Smooth muscle cell (in vitro differentiated cells): ENCODE measurements around the gene MGAT5. TPM values are rescaled to one million over a fixed set of nuclear protein-coding genes. Genes with fewer than 3 reads are reported as not detected.

Source experiments
- DNase-seq: peaks from one replicate; lab custom pipeline; 2025; ENCODE audit not compliant: unreplicated experiment; lab: John Stamatoyannopoulos, UW
- H2AFZ ChIP-seq: fragments of 200-600 bp; sonication (generic); 2 replicates; pipeline ENCODE4 v1.6.0; 2016; ENCODE audit warnings: antibody characterized with exemption, low read depth, mild to moderate bottlenecking
- H3F3A ChIP-seq: fragments of 200-600 bp; sonication (generic); 2 replicates; pipeline ENCODE4 v1.6.0; 2017; ENCODE audit warnings: antibody characterized with exemption, low read depth
- H3K27ac ChIP-seq: fragments of 200-600 bp; sonication (generic); 2 replicates; pipeline ENCODE4 v1.5.1; 2016; ENCODE audit warnings: low read depth, mild to moderate bottlenecking
- H3K27me3 ChIP-seq: fragments of 200-600 bp; sonication (generic); 2 replicates; pipeline ENCODE4 v1.6.1; 2016; ENCODE audit warnings: low read depth, mild to moderate bottlenecking
- H3K36me3 ChIP-seq: fragments of 200-600 bp; sonication (generic); 2 replicates; pipeline ENCODE4 v1.5.1; 2016; ENCODE audit warnings: low read depth
- H3K4me1 ChIP-seq: fragments of 200-600 bp; sonication (generic); 2 replicates; pipeline ENCODE4 v1.5.1; 2016; ENCODE audit warnings: low read depth
- H3K4me2 ChIP-seq: fragments of 200-600 bp; sonication (generic); 2 replicates; pipeline ENCODE4 v1.6.0; 2016; ENCODE audit warnings: mild to moderate bottlenecking
- H3K4me3 ChIP-seq: fragments of 200-600 bp; sonication (generic); 2 replicates; pipeline ENCODE4 v1.5.1; 2016; ENCODE audit warnings: mild to moderate bottlenecking
- H3K79me2 ChIP-seq: fragments of 200-600 bp; sonication (generic); 2 replicates; pipeline ENCODE4 v1.6.0; 2016; ENCODE audit warnings: low read depth, mild to moderate bottlenecking
- H3K9ac ChIP-seq: fragments of 200-600 bp; sonication (generic); 2 replicates; pipeline ENCODE4 v1.6.0; 2016; ENCODE audit warnings: low read depth
- H3K9me3 ChIP-seq: fragments of 200-600 bp; sonication (generic); replicated peaks from 2 replicates; pipeline ENCODE4 v1.5.1; 2016; ENCODE audit warnings: low read depth
- H4K20me1 ChIP-seq: fragments of 200-600 bp; sonication (generic); 2 replicates; pipeline ENCODE4 v1.6.0; 2016; ENCODE audit warnings: low read depth
- WGBS: methylation state at CpG from one replicate; pipeline ENCODE4 v1.1.7; 2016; ENCODE audit warnings: low lambda C conversion rate; 5-methylcytosine and 5-hydroxymethylcytosine counted together
- polyA plus RNA-seq: library from polyadenylated mRNA; unstranded; fragments of >200 nt; fragmentation: Nextera tagmentation; extraction: Ambion mirVana; gene quantifications from 2 replicates; pipeline ENCODE4 v1.2.1, GENCODE V29; 2016
- small RNA-seq: library from RNA; depleted of rRNA; stranded (forward); fragments of <200 nt; gene quantifications from one replicate; pipeline ENCODE3, GENCODE V24; 2014
- total RNA-seq: library from RNA; depleted of rRNA; stranded (reverse); fragments of >200 nt; gene quantifications from 2 replicates; pipeline ENCODE4 v1.2.3, GENCODE V29; 2014
- TF ChIP-seq, protein P1 (sequence below): fragments of 200-600 bp; sonication (generic); IDR thresholded peaks from 2 replicates; pipeline ENCODE4 v1.5.1; 2017; ENCODE audit warnings: borderline replicate concordance, mild to moderate bottlenecking, antibody characterized with exemption; ENCODE audit not compliant: insufficient read depth, poor library complexity, severe bottlenecking

The MGAT5 gene
- total and polyA plus RNA-seq, 2 experiments from 2014 or later: 4.5 to 33.8 TPM

DNA sequence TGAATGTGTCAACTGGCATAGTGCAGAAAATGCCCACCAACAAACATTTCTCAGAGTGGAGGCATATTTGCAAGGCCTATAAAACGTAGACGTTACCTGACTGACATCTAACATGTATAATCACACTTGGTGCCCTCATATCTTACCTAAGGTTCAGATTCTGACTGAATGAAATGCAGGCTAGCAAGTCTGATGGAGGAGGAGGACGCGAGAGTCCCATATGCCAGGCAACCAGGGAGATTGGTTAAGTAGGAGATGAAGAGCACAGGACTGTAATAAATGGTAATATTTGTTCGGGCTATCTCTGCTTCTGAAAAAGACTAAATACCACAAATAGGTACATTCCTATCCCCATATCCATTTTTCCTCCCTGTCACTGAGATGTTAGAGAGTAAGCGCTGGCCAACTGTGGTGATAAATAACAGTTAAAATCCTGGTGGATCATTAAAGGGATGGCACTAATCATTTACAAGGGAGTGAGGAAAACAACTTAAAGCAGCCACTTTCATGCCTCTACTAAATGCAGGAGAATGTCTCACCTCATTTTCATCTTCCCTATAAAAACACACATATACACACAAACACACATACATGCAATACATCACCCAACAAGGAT, 247.7 kb downstream of the MGAT5 start:
- Histone ChIP-seq H3K27me3 (no peaks in the 10 kb centered on the region), H3K79me2 (no peaks in the 10 kb centered on the region), H3F3A (no peaks in the 10 kb centered on the region), H3K9ac (no peak overlapping the region), H4K20me1 (no peaks in the 10 kb centered on the region), H3K4me1 (peaks cover 13% of the 10 kb centered on the region), H3K36me3 (no peaks in the 10 kb centered on the region), H3K27ac (no peak overlapping the region), H3K9me3 (no peaks in the 10 kb centered on the region), H3K4me3 (no peak overlapping the region), H2AFZ (no peak overlapping the region), H3K4me2 (no peak overlapping the region)
- TF ChIP-seq, protein P1, sequence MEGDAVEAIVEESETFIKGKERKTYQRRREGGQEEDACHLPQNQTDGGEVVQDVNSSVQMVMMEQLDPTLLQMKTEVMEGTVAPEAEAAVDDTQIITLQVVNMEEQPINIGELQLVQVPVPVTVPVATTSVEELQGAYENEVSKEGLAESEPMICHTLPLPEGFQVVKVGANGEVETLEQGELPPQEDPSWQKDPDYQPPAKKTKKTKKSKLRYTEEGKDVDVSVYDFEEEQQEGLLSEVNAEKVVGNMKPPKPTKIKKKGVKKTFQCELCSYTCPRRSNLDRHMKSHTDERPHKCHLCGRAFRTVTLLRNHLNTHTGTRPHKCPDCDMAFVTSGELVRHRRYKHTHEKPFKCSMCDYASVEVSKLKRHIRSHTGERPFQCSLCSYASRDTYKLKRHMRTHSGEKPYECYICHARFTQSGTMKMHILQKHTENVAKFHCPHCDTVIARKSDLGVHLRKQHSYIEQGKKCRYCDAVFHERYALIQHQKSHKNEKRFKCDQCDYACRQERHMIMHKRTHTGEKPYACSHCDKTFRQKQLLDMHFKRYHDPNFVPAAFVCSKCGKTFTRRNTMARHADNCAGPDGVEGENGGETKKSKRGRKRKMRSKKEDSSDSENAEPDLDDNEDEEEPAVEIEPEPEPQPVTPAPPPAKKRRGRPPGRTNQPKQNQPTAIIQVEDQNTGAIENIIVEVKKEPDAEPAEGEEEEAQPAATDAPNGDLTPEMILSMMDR: no peak
- 81% methylated on average over 6 of the region's 6 CpGs for WGBS
- DNase-seq: no peak

DNA sequence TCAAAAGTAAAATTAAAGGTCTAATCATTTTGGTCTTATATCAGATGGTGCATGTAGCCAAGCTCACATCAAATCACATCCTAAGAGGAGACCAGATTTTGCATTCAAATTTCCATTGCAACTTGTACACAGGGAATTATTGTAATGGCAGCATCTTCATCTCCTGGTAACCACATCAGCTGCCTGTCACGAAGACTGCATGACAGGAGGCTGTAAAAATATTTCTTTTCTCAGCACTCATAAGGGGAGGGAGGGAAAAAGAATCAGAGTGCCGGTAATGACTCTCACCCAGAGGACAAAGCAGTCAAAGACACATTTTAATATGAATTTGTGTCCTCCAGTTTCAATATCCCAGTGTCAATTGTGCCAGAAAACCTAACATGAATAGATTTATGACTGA, 248.2 kb downstream of the MGAT5 start:
- Histone ChIP-seq H4K20me1 (no peaks in the 10 kb centered on the region), H3K79me2 (no peaks in the 10 kb centered on the region), H3K27me3 (no peaks in the 10 kb centered on the region), H3K4me3 (no peak overlapping the region), H3K9me3 (no peaks in the 10 kb centered on the region), H3K4me1 (peaks cover 13% of the 10 kb centered on the region), H3K27ac (no peak overlapping the region), H3K4me2 (no peak overlapping the region), H3K36me3 (no peaks in the 10 kb centered on the region), H2AFZ (no peak overlapping the region), H3K9ac (no peak overlapping the region), H3F3A (no peaks in the 10 kb centered on the region)
- TF ChIP-seq, protein P1: no peak
- WGBS: 76% methylated on average over 2 of the region's 2 CpGs
- DNase-seq: no peak

Small RNA genes within 50 kb of the gene (small RNA-seq; reads per million reads assigned to genes)
- not detected for gene RNA5SP104
